GM12878 (cell line): ENCODE results near the gene ADCY7.

Source experiments
- ASH2L ChIP-seq: fragments of 300-600, 200-600 bp; sonication (generic); IDR thresholded peaks from 2 replicates; pipeline ENCODE4 v1.6.1; 2017; ENCODE audit warnings: low read depth, mild to moderate bottlenecking, borderline replicate concordance
- EZH2 ChIP-seq: IDR thresholded peaks from 2 replicates; pipeline ENCODE4 v1.6.1; 2012; ENCODE audit warnings: low read depth, mild to moderate bottlenecking, control low read depth, inconsistent platforms, low read length, borderline replicate concordance; ENCODE audit not compliant: control insufficient read depth
- POLR2A ChIP-seq: IDR thresholded peaks from 2 replicates; pipeline ENCODE4 v1.6.1; 2011; ENCODE audit warnings: low read depth, mild to moderate bottlenecking, low read length
- RAD21 ChIP-seq: IDR thresholded peaks from 2 replicates; pipeline ENCODE4 v1.6.1; 2011; ENCODE audit warnings: mild to moderate bottlenecking, low read depth, low read length, moderate library complexity; ENCODE audit not compliant: insufficient read depth
- TCF3 ChIP-seq: IDR thresholded peaks from 2 replicates; pipeline ENCODE4 v1.6.1; 2012; ENCODE audit warnings: low read depth, mild to moderate bottlenecking, low read length, borderline replicate concordance; ENCODE audit not compliant: insufficient read depth
- ZNF622 ChIP-seq: fragments of 450-650 bp; IDR thresholded peaks from 2 replicates; pipeline ENCODE4 v1.6.1; 2017; ENCODE audit warnings: mild to moderate bottlenecking, inconsistent platforms
- TF ChIP-seq, protein P1 (sequence below): IDR thresholded peaks from 2 replicates; pipeline ENCODE4 v1.6.1; 2011; ENCODE audit warnings: low read depth, mild to moderate bottlenecking, low read length, moderate library complexity, borderline replicate concordance; ENCODE audit errors: extremely low read depth
- TF ChIP-seq, protein P2 (sequence below): IDR thresholded peaks from 2 replicates; pipeline ENCODE4 v1.6.1; 2011; ENCODE audit warnings: low read depth, low read length, improper control_type of control experiment, borderline replicate concordance
- TF ChIP-seq, protein P3 (sequence below): IDR thresholded peaks from 2 replicates; pipeline ENCODE4 v1.6.1; 2012; ENCODE audit warnings: mild to moderate bottlenecking, low read depth, low read length

DNA sequence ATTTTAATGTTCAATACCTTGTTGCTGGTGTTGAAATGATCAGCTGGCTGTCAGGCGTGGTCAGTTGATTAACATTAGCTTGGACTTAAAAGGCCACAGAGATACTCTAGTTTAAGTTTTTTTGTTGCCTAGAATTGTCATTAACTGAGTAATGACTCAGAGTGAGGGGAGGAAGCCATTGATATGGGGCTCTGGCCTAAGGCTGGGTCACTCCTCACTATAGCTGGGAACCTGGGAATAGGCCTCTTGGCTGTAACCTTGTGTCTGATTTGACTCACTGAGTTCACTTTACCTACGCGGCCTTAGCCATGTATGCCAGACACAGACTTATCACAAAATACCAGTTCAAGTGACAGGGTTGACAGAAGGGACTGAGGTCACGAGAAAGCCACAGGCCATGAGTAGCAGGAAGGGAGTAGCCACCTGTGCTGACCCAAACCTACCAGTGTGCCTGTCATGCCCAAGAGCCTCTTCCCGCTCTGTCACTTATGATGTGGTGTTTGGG lies 37.9 kb upstream of the ADCY7 start:
- TF ChIP-seq ASH2L (no peak), ZNF622 (no peak), TCF3 (no peak), POLR2A (no peak), RAD21 (no peak), EZH2 (no peak)
- TF ChIP-seq, protein P1, sequence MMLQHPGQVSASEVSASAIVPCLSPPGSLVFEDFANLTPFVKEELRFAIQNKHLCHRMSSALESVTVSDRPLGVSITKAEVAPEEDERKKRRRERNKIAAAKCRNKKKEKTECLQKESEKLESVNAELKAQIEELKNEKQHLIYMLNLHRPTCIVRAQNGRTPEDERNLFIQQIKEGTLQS = no peak
- TF ChIP-seq, protein P2, sequence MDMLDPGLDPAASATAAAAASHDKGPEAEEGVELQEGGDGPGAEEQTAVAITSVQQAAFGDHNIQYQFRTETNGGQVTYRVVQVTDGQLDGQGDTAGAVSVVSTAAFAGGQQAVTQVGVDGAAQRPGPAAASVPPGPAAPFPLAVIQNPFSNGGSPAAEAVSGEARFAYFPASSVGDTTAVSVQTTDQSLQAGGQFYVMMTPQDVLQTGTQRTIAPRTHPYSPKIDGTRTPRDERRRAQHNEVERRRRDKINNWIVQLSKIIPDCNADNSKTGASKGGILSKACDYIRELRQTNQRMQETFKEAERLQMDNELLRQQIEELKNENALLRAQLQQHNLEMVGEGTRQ = no peak
- TF ChIP-seq, protein P3, sequence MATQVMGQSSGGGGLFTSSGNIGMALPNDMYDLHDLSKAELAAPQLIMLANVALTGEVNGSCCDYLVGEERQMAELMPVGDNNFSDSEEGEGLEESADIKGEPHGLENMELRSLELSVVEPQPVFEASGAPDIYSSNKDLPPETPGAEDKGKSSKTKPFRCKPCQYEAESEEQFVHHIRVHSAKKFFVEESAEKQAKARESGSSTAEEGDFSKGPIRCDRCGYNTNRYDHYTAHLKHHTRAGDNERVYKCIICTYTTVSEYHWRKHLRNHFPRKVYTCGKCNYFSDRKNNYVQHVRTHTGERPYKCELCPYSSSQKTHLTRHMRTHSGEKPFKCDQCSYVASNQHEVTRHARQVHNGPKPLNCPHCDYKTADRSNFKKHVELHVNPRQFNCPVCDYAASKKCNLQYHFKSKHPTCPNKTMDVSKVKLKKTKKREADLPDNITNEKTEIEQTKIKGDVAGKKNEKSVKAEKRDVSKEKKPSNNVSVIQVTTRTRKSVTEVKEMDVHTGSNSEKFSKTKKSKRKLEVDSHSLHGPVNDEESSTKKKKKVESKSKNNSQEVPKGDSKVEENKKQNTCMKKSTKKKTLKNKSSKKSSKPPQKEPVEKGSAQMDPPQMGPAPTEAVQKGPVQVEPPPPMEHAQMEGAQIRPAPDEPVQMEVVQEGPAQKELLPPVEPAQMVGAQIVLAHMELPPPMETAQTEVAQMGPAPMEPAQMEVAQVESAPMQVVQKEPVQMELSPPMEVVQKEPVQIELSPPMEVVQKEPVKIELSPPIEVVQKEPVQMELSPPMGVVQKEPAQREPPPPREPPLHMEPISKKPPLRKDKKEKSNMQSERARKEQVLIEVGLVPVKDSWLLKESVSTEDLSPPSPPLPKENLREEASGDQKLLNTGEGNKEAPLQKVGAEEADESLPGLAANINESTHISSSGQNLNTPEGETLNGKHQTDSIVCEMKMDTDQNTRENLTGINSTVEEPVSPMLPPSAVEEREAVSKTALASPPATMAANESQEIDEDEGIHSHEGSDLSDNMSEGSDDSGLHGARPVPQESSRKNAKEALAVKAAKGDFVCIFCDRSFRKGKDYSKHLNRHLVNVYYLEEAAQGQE = no peak
